ENCODE results near the gene ZDHHC24.

The ZDHHC24 gene

DNA sequence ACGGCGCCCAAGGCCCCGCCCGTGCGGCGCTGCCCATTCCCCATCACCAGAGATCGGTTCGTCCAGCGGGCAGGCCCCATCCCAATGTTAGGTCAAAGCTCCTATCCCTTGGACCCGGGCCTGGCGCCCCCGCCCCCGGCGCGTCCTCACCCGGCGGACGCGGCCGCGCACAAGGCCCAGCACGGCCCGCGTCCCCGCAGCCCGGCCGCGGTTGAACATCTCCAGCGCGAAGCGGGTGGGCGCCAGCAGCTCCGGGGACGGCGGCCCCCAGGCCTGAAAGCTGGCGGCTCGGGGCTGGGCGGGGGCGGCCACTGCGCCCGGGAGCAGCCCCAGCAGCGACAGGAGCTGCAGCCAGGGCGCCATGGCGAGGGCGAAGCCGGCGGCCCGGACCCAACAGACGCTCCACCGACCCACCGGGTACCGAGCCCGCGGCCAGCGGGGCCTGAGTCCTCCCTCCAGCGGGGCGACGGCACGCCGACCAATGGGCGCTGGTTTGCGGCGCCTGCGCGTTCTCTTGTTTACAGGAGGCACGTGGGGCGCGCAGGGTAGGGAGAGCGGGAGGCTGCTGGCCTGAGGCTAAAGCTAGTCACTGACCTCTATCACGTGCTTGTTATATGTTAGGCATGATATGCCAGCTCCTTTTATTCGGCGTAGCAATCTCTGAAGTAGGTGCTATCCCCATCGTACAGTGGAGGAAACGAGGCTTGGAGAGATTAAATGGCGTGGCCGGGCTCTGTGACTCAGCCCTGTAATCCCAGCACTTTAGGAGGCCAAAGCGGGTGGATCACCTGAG is 22.5 kb upstream of the ZDHHC24 start, which contains the start of gene CTSF:
Gene CTSF, minus strand, starts transcription at position 483 of the 793 bp plus-strand sequence. Its CDS starts 120 bp downstream, at position 363.
- H3K9ac ChIP-seq (ENCODE audit: low read depth, low read length, poor library complexity, severe bottlenecking), result peak within 1 kb of the TSS; percentile 52

DNA sequence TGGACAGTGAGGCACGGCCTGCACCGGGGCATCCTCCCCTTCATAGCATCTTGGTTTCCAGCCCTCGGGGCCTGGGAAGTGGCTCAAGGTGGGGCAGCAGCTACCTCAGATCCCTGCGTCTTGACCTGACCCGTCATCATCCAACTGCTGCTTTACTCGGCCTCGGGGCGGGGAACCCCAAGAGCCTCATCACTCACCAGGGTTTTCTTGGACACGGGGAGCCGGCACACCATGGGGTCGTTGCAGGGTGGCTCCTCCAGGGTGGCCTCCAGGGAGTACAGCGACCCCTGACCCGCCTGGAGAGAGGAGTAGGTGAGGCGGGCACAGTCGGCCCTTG is 21.9 kb upstream of the ZDHHC24 start:
- Histone ChIP-seq H3K79me2 (ENCODE audit: insufficient read depth, low read length) (no peaks in the 10 kb centered on the region), H3K36me3 (ENCODE audit: insufficient read depth, low read length) (no peaks in the 10 kb centered on the region), H3K4me3 (ENCODE audit: low read length, poor library complexity, severe bottlenecking) (peak overlapping the region; percentile 79), H3K9me2 (replicated peaks; ENCODE audit: low read depth, low read length) (no peaks in the 10 kb centered on the region), H3K4me1 (ENCODE audit: insufficient read depth, low read length, poor library complexity, severe bottlenecking) (peaks cover 2% of the 10 kb centered on the region), H2AFZ (ENCODE audit: low read length) (peak overlapping the region; percentile 98; the same call in 1 of the 2 replicates), H3K9me3 (ENCODE audit: insufficient read depth, low read depth, low read length) (no peaks in the 10 kb centered on the region), H3K9ac (ENCODE audit: low read depth, low read length, poor library complexity, severe bottlenecking) (peak overlapping the region; percentile 52), H3K4me2 (ENCODE audit: low read depth, low read length, poor library complexity, severe bottlenecking) (peak overlapping the region; percentile 85), H4K20me1 (ENCODE audit: insufficient read depth, low read length, poor library complexity, severe bottlenecking) (no peaks in the 10 kb centered on the region), H3F3A (ENCODE audit: low read depth) (no peaks in the 10 kb centered on the region), H3K27me3 (ENCODE audit: insufficient read depth, low read length, poor library complexity, severe bottlenecking) (no peaks in the 10 kb centered on the region)
- no peak for TF ChIP-seq EZH2phosphoT487 (IDR thresholded peaks at IDR 0.05; ENCODE audit: borderline replicate concordance)
- TF ChIP-seq, protein P1, sequence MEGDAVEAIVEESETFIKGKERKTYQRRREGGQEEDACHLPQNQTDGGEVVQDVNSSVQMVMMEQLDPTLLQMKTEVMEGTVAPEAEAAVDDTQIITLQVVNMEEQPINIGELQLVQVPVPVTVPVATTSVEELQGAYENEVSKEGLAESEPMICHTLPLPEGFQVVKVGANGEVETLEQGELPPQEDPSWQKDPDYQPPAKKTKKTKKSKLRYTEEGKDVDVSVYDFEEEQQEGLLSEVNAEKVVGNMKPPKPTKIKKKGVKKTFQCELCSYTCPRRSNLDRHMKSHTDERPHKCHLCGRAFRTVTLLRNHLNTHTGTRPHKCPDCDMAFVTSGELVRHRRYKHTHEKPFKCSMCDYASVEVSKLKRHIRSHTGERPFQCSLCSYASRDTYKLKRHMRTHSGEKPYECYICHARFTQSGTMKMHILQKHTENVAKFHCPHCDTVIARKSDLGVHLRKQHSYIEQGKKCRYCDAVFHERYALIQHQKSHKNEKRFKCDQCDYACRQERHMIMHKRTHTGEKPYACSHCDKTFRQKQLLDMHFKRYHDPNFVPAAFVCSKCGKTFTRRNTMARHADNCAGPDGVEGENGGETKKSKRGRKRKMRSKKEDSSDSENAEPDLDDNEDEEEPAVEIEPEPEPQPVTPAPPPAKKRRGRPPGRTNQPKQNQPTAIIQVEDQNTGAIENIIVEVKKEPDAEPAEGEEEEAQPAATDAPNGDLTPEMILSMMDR (conservative IDR thresholded peaks at IDR 0.05; ENCODE audit: low read length), result no peak

More for the DNA sequence above, 22.5 kb upstream of the ZDHHC24 start, which contains the start of gene CTSF:
- TF ChIP-seq, protein P1 (conservative IDR thresholded peaks at IDR 0.05; ENCODE audit: low read length), result no peak
- no peak for TF ChIP-seq EZH2phosphoT487 (IDR thresholded peaks at IDR 0.05; ENCODE audit: borderline replicate concordance)
- H3K4me2 ChIP-seq (ENCODE audit: low read depth, low read length, poor library complexity, severe bottlenecking), result peak within 1 kb of the TSS; percentile 85
- no peaks in the 10 kb centered on the region for H4K20me1 ChIP-seq (ENCODE audit: insufficient read depth, low read length, poor library complexity, severe bottlenecking)
- peak within 1 kb of the TSS; percentile 79 for H3K4me3 ChIP-seq (ENCODE audit: low read length, poor library complexity, severe bottlenecking)
- H3K36me3 ChIP-seq (ENCODE audit: insufficient read depth, low read length), result no peaks in the 10 kb centered on the region
- H3K9me3 ChIP-seq (ENCODE audit: insufficient read depth, low read depth, low read length), result no peaks in the 10 kb centered on the region
- H3F3A ChIP-seq (ENCODE audit: low read depth), result no peaks in the 10 kb centered on the region
- no peaks in the 10 kb centered on the region for H3K27me3 ChIP-seq (ENCODE audit: insufficient read depth, low read length, poor library complexity, severe bottlenecking)
- H3K4me1 ChIP-seq (ENCODE audit: insufficient read depth, low read length, poor library complexity, severe bottlenecking), result peaks cover 2% of the 10 kb centered on the region
- no peaks in the 10 kb centered on the region for H3K9me2 ChIP-seq (replicated peaks; ENCODE audit: low read depth, low read length)
- peak within 1 kb of the TSS; percentile 98 for H2AFZ ChIP-seq (ENCODE audit: low read length)
- no peaks in the 10 kb centered on the region for H3K79me2 ChIP-seq (ENCODE audit: insufficient read depth, low read length)

DNA sequence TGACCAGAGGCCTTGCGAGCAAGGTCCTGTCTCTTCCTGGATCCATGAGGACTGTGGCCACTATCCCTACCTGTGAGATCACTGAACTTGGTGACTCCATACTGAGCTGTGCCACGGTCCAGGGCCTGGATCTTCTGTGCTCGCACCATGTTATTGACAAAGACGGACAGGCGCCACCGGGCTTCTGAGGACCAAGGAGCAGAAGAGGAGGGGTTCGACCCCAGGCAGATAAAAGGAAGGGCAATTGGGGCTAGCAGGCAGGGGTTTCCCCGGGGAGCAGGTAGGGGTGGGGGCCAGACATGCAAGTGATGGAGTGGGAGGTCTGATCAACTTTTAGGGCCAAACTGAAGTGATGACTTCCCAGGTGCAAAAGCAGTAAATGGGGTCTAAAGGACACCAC is 20.4 kb upstream of the ZDHHC24 start:
- no peak for TF ChIP-seq EZH2phosphoT487 (IDR thresholded peaks at IDR 0.05; ENCODE audit: borderline replicate concordance)
- TF ChIP-seq, protein P1 (conservative IDR thresholded peaks at IDR 0.05; ENCODE audit: low read length), result no peak
- Histone ChIP-seq H3K9me3 (ENCODE audit: insufficient read depth, low read depth, low read length) (no peaks in the 10 kb centered on the region), H3K36me3 (ENCODE audit: insufficient read depth, low read length) (no peaks in the 10 kb centered on the region), H4K20me1 (ENCODE audit: insufficient read depth, low read length, poor library complexity, severe bottlenecking) (no peaks in the 10 kb centered on the region), H2AFZ (ENCODE audit: low read length) (no peak overlapping the region), H3K9me2 (replicated peaks; ENCODE audit: low read depth, low read length) (no peaks in the 10 kb centered on the region), H3K27me3 (ENCODE audit: insufficient read depth, low read length, poor library complexity, severe bottlenecking) (no peaks in the 10 kb centered on the region), H3K4me1 (ENCODE audit: insufficient read depth, low read length, poor library complexity, severe bottlenecking) (peaks cover 2% of the 10 kb centered on the region), H3K79me2 (ENCODE audit: insufficient read depth, low read length) (no peaks in the 10 kb centered on the region), H3F3A (ENCODE audit: low read depth) (no peaks in the 10 kb centered on the region), H3K4me2 (ENCODE audit: low read depth, low read length, poor library complexity, severe bottlenecking) (no peak overlapping the region), H3K9ac (ENCODE audit: low read depth, low read length, poor library complexity, severe bottlenecking) (no peak overlapping the region), H3K4me3 (ENCODE audit: low read length, poor library complexity, severe bottlenecking) (no peak overlapping the region)

Data from Loucy (cell line).